Fibroblast of lung (primary cell): Measurements from ENCODE around the gene ABR.

Source experiments
- EZH2 ChIP-seq: IDR thresholded peaks from 2 replicates; pipeline ENCODE4 v1.5.1; 2012; ENCODE audit warnings: low read length, control low read depth, mild to moderate bottlenecking; ENCODE audit errors: missing control alignments
- TF ChIP-seq, protein P1 (sequence below), 2 donors: IDR thresholded peaks in 1 of 2; conservative IDR thresholded peaks in 1 of 2; 1 replicate in 1 of 2; 2 replicates in 1 of 2; pipeline ENCODE4 v1.5.1; 2011 to 2012; ENCODE audit warnings: low read length in 2 of 2, control low read depth in 1 of 2, inconsistent platforms in 1 of 2, low read depth in 1 of 2, mild to moderate bottlenecking in 1 of 2

DNA sequence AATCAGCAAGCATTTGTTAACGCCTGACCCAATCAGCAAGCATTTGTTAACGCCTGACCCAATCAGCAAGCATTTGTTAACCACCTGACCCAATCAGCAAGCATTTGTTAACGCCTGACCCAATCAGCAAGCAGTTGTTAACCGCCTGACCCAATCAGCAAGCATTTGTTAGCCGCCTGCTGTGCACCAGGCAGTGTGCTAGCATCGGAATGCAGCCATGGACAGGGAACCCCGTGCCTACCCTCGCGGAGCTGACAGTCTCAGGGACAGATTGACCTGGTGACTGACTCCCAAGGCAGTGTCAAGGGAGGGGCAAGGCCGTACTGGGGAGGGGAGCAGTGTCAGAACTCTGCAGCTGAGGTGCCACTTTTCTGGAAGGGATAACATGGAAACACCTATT, 66.9 kb downstream of the ABR start:
- no peak for TF ChIP-seq EZH2
- TF ChIP-seq, protein P1, sequence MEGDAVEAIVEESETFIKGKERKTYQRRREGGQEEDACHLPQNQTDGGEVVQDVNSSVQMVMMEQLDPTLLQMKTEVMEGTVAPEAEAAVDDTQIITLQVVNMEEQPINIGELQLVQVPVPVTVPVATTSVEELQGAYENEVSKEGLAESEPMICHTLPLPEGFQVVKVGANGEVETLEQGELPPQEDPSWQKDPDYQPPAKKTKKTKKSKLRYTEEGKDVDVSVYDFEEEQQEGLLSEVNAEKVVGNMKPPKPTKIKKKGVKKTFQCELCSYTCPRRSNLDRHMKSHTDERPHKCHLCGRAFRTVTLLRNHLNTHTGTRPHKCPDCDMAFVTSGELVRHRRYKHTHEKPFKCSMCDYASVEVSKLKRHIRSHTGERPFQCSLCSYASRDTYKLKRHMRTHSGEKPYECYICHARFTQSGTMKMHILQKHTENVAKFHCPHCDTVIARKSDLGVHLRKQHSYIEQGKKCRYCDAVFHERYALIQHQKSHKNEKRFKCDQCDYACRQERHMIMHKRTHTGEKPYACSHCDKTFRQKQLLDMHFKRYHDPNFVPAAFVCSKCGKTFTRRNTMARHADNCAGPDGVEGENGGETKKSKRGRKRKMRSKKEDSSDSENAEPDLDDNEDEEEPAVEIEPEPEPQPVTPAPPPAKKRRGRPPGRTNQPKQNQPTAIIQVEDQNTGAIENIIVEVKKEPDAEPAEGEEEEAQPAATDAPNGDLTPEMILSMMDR (conservative IDR thresholded peaks at IDR 0.05 in 1 of 2, IDR thresholded peaks at IDR 0.05 in 1 of 2; ENCODE audit: low read depth in 1 of 2, low read length in 2 of 2): no peak
